ENCODE results near the gene TBKBP1.

The TBKBP1 gene

DNA sequence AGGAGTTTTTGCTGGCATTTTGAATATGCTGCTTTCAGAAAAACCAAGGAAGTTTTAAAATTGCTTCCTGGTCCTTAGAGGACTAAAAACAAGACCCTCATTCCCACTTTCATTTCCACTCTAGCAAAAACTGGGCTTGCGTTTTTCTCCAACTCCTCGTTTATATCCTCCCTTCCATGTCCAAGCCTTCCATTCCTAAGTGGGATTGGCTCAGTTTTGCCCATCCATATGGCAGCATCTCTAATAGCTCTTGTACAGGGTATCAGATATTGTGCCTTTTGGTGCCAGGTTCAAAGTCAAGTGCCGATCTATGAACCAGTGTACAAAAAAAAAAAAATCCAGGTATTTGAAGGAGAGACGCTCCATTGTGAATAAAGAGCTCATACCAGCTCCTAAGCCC lies 9.9 kb upstream of the TBKBP1 start:
- H3K27me3 ChIP-seq (ENCODE audit: control insufficient read depth in 1 of 2, insufficient read depth in 2 of 2, low read length in 2 of 2), result no peaks in the 10 kb centered on the region
- H3K4me1 ChIP-seq (ENCODE audit: insufficient read depth, low read length), result peaks cover 4% of the 10 kb centered on the region
- no peak overlapping the region for H3K9ac ChIP-seq (ENCODE audit: low read length)
- no peak overlapping the region for H3K27ac ChIP-seq (ENCODE audit: low read depth, low read length)
- no peak overlapping the region for H3K4me3 ChIP-seq (ENCODE audit: low read depth in 1 of 2, low read length in 2 of 2)
- H3K9me3 ChIP-seq (ENCODE audit: low read length), result no peaks in the 10 kb centered on the region
- H3K36me3 ChIP-seq (ENCODE audit: insufficient read depth, low read length), result peaks cover 44% of the 10 kb centered on the region

DNA sequence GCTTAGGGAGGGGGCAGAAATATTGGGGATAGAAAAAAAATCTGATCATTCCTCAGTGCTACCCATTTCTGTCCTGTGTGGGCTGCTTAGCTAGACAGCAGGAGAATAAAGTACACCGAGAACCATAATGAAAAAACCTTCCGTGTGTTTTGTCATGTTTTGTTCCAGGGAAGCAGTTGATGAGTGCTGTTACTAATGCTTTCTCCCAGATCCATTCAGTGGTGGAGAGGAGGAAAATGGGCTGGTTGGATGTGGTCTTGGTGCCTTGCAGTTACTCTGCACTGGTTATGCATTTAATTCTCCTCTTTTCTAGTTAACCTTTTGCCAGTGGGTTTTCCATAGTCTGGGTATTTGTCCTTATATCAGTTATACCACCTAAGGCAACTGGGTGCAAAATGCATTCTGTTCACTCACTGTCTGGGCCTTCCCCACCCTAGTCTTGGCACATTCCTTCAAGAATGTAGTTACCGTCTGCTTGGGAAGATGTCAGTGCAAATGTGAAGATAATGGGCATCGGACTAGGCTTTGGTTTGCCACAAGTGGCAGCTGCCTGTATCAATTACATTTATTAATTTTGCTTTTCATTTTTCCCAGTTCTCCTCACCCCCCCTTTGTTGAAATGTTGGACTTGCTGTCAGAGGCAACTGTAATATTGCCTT lies 9.3 kb upstream of the TBKBP1 start:
- no peak overlapping the region for H3K9ac ChIP-seq (ENCODE audit: low read length)
- H3K36me3 ChIP-seq (ENCODE audit: insufficient read depth, low read length), result peaks cover 39% of the 10 kb centered on the region
- no peak overlapping the region for H3K27ac ChIP-seq (ENCODE audit: low read depth, low read length)
- no peaks in the 10 kb centered on the region for H3K27me3 ChIP-seq (ENCODE audit: control insufficient read depth in 1 of 2, insufficient read depth in 2 of 2, low read length in 2 of 2)
- H3K4me1 ChIP-seq (ENCODE audit: insufficient read depth, low read length), result peaks cover 4% of the 10 kb centered on the region
- no peak overlapping the region for H3K4me3 ChIP-seq (ENCODE audit: low read depth in 1 of 2, low read length in 2 of 2)
- no peaks in the 10 kb centered on the region for H3K9me3 ChIP-seq (ENCODE audit: low read length)

DNA sequence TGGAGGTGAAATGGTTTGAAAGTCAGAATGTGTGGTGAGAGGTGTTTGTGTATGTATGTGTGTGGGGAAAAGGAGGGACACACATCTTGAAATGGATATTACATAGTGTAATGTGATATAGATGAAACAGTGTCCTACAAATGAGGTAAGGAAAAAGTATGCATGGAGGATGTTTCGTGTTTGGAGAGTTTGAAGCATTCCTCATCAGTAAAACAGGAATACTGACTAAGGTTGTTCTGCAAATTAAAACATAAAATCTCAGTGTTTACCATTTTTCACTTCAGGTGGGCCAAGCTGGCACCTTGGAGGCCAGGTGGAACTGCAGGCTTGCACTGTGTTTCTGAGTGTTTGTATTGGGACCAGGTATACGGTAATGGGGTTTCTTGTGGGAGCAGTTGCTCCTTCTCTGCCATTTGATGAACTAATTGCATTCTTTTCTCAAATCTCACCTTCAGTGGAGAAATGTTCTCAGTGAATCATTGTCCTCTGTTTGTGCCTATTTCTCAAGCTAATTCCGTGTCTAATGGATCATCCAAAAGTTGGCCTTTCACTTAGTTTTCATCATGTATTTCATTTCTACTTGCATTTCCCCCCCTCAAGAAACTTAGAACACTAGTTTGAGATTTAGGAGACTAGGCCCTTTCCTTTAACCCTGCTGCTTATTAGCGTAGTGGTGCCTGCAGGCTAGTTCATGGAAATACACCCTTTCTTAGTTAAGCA lies 8.2 kb upstream of the TBKBP1 start:
- Histone ChIP-seq H3K27me3 (ENCODE audit: control insufficient read depth in 1 of 2, insufficient read depth in 2 of 2, low read length in 2 of 2) (no peaks in the 10 kb centered on the region), H3K9ac (ENCODE audit: low read length) (no peak overlapping the region), H3K27ac (ENCODE audit: low read depth, low read length) (no peak overlapping the region), H3K4me1 (ENCODE audit: insufficient read depth, low read length) (peaks cover 4% of the 10 kb centered on the region), H3K36me3 (ENCODE audit: insufficient read depth, low read length) (peaks cover 28% of the 10 kb centered on the region), H3K4me3 (ENCODE audit: low read depth in 1 of 2, low read length in 2 of 2) (no peak overlapping the region), H3K9me3 (ENCODE audit: low read length) (no peaks in the 10 kb centered on the region)

DNA sequence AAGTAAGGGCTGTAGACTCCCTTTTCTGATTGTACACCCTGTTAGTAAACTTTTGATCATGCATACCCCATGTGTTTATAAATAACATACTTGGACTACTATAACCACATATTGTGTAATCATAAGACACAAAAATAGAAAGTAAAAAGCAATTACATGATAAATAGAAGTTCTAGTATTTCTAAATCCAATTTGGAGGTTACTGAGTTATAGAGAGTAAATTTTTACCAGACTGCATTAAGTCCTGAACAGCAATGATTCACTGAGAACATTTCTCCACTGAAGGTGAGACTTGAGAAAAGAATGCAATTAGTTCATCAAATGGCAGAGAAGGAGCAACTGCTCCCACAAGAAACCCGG lies 7.7 kb upstream of the TBKBP1 start:
- H3K9me3 ChIP-seq (ENCODE audit: low read length), result no peaks in the 10 kb centered on the region
- no peak overlapping the region for H3K4me3 ChIP-seq (ENCODE audit: low read depth in 1 of 2, low read length in 2 of 2)
- H3K4me1 ChIP-seq (ENCODE audit: insufficient read depth, low read length), result peaks cover 4% of the 10 kb centered on the region
- H3K27me3 ChIP-seq (ENCODE audit: control insufficient read depth in 1 of 2, insufficient read depth in 2 of 2, low read length in 2 of 2), result no peaks in the 10 kb centered on the region
- peaks cover 26% of the 10 kb centered on the region for H3K36me3 ChIP-seq (ENCODE audit: insufficient read depth, low read length)
- H3K27ac ChIP-seq (ENCODE audit: low read depth, low read length), result no peak overlapping the region
- no peak overlapping the region for H3K9ac ChIP-seq (ENCODE audit: low read length)

DNA sequence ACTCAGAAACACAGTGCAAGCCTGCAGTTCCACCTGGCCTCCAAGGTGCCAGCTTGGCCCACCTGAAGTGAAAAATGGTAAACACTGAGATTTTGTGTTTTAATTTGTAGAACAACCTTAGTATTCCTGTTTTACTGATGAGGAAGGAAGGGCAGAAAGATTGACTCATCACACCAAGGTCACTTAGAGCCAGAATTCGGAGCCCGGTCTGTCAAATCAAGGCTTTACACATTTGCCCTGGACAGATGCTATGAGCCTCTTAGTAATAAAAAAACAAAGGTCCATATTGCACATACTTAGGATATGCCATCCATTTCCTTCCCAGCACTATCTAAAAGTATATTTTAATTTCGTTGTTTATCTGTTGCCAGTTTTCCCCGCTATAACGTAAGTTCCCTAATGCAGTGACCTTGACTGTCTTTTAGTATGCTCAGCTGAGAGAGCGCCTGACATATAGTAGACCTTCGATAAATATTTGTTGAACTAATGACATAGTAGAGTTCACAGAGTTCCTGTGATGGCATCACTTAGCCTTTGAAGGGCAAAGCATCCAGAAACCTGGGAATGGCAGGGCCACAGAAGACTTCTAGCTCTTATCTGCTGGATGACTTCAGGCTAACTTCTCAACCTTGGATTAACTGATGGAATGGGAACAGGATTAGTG lies 7.2 kb upstream of the TBKBP1 start:
- no peaks in the 10 kb centered on the region for H3K27me3 ChIP-seq (ENCODE audit: control insufficient read depth in 1 of 2, insufficient read depth in 2 of 2, low read length in 2 of 2)
- no peak overlapping the region for H3K9ac ChIP-seq (ENCODE audit: low read length)
- H3K27ac ChIP-seq (ENCODE audit: low read depth, low read length), result peak overlapping the region; percentile 6
- no peak overlapping the region for H3K4me3 ChIP-seq (ENCODE audit: low read depth in 1 of 2, low read length in 2 of 2)
- no peaks in the 10 kb centered on the region for H3K9me3 ChIP-seq (ENCODE audit: low read length)
- peaks cover 4% of the 10 kb centered on the region for H3K4me1 ChIP-seq (ENCODE audit: insufficient read depth, low read length)
- peaks cover 23% of the 10 kb centered on the region for H3K36me3 ChIP-seq (ENCODE audit: insufficient read depth, low read length)

DNA sequence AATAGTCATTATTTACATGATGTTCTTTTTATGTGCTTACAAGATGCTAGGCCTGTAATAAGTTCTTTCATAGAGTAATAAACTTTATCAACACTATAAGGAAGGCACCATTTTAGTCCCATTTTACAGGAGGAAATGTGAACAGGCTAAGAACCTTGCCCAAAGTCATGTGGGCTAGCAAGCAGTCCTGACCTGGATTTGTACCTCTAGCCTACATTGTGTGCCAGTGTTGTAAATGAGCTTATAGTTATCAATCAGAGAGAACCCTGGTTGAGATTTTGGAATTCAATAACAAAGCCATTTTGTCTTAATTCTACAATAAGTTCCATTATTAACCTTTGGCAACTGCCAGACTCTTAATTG lies 6.7 kb upstream of the TBKBP1 start:
- H3K9me3 ChIP-seq (ENCODE audit: low read length), result no peaks in the 10 kb centered on the region
- no peak overlapping the region for H3K9ac ChIP-seq (ENCODE audit: low read length)
- peaks cover 18% of the 10 kb centered on the region for H3K36me3 ChIP-seq (ENCODE audit: insufficient read depth, low read length)
- H3K27ac ChIP-seq (ENCODE audit: low read depth, low read length), result no peak overlapping the region
- no peaks in the 10 kb centered on the region for H3K27me3 ChIP-seq (ENCODE audit: control insufficient read depth in 1 of 2, insufficient read depth in 2 of 2, low read length in 2 of 2)
- peaks cover 4% of the 10 kb centered on the region for H3K4me1 ChIP-seq (ENCODE audit: insufficient read depth, low read length)
- H3K4me3 ChIP-seq (ENCODE audit: low read depth in 1 of 2, low read length in 2 of 2), result no peak overlapping the region

DNA sequence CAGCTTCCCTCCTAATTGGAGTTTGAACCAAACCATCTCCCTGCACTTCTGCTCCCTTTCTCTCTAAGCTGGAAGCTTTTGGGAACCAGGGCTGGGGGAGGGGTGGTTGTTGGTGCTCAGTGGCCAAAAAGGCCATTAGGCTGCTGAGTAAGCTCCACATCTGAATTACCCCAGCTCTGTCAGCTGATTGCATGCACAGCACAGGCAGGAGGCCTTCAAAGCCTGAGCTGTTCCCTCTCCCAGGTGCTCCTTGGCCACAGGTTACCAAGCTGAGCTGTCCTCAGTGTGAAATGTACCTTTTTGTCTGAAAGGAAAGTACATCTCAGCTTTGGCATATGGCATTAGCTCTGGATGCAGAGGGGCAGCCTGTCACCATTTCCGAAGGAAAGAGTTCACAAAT lies 6.2 kb upstream of the TBKBP1 start:
- Histone ChIP-seq H3K27ac (ENCODE audit: low read depth, low read length) (no peak overlapping the region), H3K36me3 (ENCODE audit: insufficient read depth, low read length) (peaks cover 14% of the 10 kb centered on the region)

DNA sequence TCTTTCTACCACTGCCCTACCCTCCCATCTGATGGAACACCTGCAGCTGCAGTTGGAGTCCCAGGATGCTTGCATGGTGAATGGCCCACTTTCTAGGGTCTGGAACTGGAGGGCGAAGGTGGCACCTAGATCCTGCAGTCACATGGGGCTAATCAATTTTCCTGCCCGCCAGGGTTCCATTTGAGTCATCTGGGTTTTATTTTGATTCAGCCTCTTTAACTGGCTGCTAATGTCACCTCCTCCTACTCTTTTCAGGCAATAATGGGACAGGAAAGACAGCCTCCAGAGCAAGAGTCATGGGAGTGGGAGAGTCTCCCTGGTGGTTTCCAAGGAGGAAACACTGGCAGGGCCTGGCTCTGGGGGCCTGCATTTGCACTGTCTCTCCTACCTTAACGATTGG lies 3.8 kb upstream of the TBKBP1 start:
- H3K4me3 ChIP-seq (ENCODE audit: low read depth in 1 of 2, low read length in 2 of 2), result no peak overlapping the region
- no peak overlapping the region for H3K27ac ChIP-seq (ENCODE audit: low read depth, low read length)
- H3K9me3 ChIP-seq (ENCODE audit: low read length), result no peaks in the 10 kb centered on the region
- peaks cover 13% of the 10 kb centered on the region for H3K4me1 ChIP-seq (ENCODE audit: insufficient read depth, low read length)
- H3K9ac ChIP-seq (ENCODE audit: low read length), result no peak overlapping the region
- H3K27me3 ChIP-seq (ENCODE audit: control insufficient read depth in 1 of 2, insufficient read depth in 2 of 2, low read length in 2 of 2), result no peaks in the 10 kb centered on the region
- H3K36me3 ChIP-seq (ENCODE audit: insufficient read depth, low read length), result peaks cover 5% of the 10 kb centered on the region

More for the DNA sequence above, 6.2 kb upstream of the TBKBP1 start:
- Histone ChIP-seq H3K9ac (ENCODE audit: low read length) (no peak overlapping the region), H3K4me3 (ENCODE audit: low read depth in 1 of 2, low read length in 2 of 2) (no peak overlapping the region), H3K9me3 (ENCODE audit: low read length) (no peaks in the 10 kb centered on the region), H3K27me3 (ENCODE audit: control insufficient read depth in 1 of 2, insufficient read depth in 2 of 2, low read length in 2 of 2) (no peaks in the 10 kb centered on the region), H3K4me1 (ENCODE audit: insufficient read depth, low read length) (peaks cover 5% of the 10 kb centered on the region)

DNA sequence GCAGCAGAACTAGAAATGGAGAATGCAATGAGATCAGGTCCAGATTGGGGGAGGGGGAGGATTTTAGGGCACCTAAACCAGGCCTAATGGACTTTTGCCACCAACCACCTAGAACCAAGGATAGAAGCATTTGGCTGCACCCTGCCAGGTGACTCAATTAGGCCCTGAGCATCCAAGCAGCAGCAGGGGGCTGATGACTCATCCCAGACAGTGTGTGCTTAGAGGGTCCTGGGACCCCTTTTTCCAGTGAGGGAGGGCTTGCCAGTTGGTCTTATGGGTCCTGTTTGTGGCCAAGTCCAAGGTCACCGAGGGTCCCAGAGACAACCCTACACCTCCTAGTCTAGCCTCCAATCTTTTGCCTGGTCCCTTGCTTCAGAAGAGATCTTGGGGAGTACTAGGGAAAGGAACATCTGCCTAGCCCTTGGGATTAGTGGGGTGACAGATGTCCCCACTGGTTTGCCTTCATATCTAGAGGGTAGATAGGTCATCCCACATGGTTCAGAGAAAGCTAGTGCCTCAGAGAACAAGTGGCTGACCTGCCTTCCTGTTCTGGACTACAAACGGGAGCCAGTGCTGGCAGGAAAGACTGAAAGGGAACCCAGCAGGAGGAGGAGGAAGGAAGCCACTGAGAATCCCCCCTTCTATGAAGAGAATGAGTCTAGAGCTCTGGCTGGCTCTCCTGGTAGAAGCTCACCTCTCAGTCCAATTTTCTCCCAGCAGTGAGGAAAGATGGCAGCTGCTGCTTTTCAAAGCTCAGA lies 1.6 kb upstream of the TBKBP1 start:
- Histone ChIP-seq H3K4me3 (ENCODE audit: low read depth in 1 of 2, low read length in 2 of 2) (no peak overlapping the region), H3K9me3 (ENCODE audit: low read length) (no peaks in the 10 kb centered on the region), H3K4me1 (ENCODE audit: insufficient read depth, low read length) (peaks cover 12% of the 10 kb centered on the region), H3K27ac (ENCODE audit: low read depth, low read length) (no peak overlapping the region), H3K27me3 (ENCODE audit: control insufficient read depth in 1 of 2, insufficient read depth in 2 of 2, low read length in 2 of 2) (no peaks in the 10 kb centered on the region), H3K9ac (ENCODE audit: low read length) (no peak overlapping the region), H3K36me3 (ENCODE audit: insufficient read depth, low read length) (peaks cover 6% of the 10 kb centered on the region)

DNA sequence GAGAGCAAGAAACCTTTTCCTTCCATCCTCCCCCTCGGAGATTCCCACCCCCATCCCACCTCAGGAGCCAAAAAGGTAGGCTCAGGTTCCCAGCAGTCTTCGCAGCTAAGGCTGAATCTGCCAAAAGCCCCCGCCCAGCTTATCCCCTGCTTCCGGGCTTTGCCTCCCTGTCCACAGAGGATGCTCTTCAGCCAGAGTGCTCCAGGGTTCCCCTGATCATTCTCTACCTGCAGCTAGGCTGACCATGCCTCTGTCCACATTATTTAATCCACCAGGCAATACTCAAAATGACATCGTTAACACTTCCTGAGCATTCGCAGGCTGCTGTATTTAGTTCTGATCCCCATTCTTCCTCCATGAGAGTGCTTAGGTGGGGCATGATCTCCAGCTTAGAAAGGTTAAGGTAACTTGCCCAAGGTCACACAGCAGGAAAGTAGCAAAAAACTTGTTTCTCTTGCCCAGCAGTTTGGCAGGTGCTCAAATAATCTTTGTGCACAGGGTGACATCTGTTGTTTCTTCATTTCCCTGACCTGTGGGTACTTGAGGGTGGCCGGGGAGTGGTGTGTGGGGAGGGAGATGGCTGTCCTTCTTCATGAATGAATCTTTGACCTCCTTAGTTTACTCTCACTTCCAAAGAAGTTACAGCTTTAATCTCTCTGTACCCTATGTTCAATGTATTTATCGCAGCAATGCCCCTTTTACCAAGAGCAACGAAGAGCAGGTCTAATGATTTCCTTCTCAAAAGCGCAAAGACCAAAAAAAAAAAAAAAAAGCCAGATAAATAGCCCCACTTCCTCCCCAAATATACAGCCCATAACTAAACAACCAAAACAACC lies 848 bp upstream of the TBKBP1 start:
- no peaks in the 10 kb centered on the region for H3K9me3 ChIP-seq (ENCODE audit: low read length)
- H3K4me1 ChIP-seq (ENCODE audit: insufficient read depth, low read length), result peaks cover 12% of the 10 kb centered on the region
- H3K9ac ChIP-seq (ENCODE audit: low read length), result no peak overlapping the region
- peaks cover 6% of the 10 kb centered on the region for H3K36me3 ChIP-seq (ENCODE audit: insufficient read depth, low read length)
- H3K4me3 ChIP-seq (ENCODE audit: low read depth in 1 of 2, low read length in 2 of 2), result peak overlapping the region; percentile 45 to 57
- no peak overlapping the region for H3K27ac ChIP-seq (ENCODE audit: low read depth, low read length)
- H3K27me3 ChIP-seq (ENCODE audit: control insufficient read depth in 1 of 2, insufficient read depth in 2 of 2, low read length in 2 of 2), result no peaks in the 10 kb centered on the region

All from muscle layer of colon (tissue), 2 donors.